SK-N-SH treated with all-trans-retinoic acid at 6 μM for 48 hours (cell line): ENCODE results near the gene TXK.

Experiments used
- TCF4 ChIP-seq: fragments of 250-450 bp; sonication (Bioruptor Pico); IDR thresholded peaks from 2 replicates; pipeline ENCODE4 v1.8.0; 2021; ENCODE audit warnings: mild to moderate bottlenecking, moderate library complexity, borderline replicate concordance
- ZNF565 ChIP-seq: fragments of 450-650 bp; formaldehyde crosslinking; conservative IDR thresholded peaks from 2 replicates; pipeline ENCODE4 v1.5.0; 2020; ENCODE audit warnings: low read depth, mild to moderate bottlenecking, moderate library complexity

DNA sequence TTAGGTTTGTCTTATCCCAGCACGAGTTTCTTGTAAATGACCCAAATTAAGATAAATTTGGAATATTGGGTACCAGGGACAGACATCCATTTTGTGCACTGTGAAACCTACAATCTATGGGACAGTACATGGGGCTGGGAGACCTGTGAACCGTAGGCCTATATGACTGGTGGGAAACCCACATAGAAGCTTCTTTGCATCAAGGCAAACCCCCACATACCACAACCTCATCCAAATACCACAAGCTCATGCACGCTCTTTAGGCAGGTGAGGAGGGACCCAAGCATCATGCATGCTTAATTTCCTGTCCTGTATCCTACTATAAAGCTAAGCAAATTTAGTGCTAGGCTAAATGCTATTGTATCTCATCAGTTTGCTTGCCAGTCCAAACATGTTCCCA is 69.7 kb downstream of the TXK start:
- TF ChIP-seq ZNF565 (CRISPR knock-in tag) (no peak), TCF4 (no peak)
